ENCODE measurements around the gene PRPH2.

The PRPH2 gene, protein sequence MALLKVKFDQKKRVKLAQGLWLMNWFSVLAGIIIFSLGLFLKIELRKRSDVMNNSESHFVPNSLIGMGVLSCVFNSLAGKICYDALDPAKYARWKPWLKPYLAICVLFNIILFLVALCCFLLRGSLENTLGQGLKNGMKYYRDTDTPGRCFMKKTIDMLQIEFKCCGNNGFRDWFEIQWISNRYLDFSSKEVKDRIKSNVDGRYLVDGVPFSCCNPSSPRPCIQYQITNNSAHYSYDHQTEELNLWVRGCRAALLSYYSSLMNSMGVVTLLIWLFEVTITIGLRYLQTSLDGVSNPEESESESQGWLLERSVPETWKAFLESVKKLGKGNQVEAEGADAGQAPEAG

GRCh38 chr6:42722497-42722896, at the start of gene PRPH2:
Gene PRPH2 (minus strand): TSS chr6:42722597. CDS start chr6:42722334, 263 bp downstream.
- no peak for DNase-seq

DNA sequence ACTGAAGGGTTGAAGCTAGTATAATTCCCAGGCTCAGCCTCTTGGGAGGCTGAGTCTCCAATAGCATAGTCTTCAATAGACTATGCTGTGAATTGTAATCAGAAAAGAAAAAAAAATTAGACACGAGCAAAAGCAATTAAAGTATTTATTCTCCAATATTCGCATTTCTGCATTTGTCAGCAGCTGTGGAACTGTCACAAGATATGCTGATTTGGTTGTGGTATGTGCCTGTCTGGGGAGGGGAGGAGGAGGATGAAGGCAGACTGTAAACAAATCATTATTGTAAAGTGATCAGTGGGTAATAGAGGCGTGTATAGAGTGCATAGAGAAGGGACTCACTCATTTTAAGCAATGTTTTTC, 49.3 kb upstream of the PRPH2 start:
- DNase-seq: no peak

DNA sequence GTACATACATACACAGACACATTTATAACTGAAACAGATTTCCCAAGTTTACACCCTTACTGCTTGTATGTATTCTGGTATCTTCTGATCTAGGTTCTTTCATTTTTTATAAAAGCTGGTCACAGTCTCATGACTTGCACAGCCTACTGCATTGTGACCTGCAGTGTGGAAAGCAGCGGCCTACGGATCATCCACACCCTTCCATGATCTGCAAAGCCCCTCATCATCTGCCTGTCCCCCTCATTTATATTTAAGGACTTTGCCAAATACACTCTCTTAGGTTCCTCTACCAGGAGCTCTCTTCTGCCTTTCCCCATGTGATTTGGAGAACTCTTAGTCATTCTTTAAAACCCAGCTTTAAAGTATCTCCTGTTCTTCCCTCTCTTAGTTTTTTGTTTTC, 47.4 kb upstream of the PRPH2 start:
- no peak for DNase-seq

- no peak for DNase-seq
These were observed 46.7 kb upstream of the PRPH2 start for GRCh38 chr6:42769051-42769450.

DNA sequence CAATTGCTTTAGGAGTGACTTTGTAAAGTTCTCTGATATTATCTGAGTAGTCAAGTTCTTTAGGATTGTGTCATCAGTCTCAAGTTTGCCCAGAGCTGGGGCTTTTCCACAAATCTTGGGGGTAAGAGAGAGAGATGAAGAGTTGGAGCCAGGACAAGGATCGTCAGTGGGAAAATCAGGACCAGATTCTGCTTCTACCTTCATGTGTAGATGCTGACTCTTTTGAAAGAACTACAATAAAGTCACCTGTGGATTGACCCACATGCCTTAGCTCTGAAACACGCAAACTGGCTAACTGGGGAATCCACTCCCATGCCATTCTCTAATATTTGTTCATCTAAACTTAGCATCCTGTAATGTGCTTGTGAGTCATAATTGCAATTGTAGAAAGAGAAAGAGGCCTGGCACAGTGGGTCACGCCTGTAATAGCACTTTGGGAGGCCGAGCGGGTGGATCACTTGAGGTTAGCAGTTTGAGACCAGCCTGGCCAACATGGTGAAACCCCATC, 43.8 kb upstream of the PRPH2 start:
- no peak for DNase-seq

- DNase-seq: peak; percentile 54
These were observed 42.7 kb upstream of the PRPH2 start for GRCh38 chr6:42764911-42765648.

GRCh38 chr6:42762950-42763349, 40.6 kb upstream of the PRPH2 start:
- DNase-seq: no peak

GRCh38 chr6:42762426-42762859, 40.0 kb upstream of the PRPH2 start:
- no peak for DNase-seq

DNA sequence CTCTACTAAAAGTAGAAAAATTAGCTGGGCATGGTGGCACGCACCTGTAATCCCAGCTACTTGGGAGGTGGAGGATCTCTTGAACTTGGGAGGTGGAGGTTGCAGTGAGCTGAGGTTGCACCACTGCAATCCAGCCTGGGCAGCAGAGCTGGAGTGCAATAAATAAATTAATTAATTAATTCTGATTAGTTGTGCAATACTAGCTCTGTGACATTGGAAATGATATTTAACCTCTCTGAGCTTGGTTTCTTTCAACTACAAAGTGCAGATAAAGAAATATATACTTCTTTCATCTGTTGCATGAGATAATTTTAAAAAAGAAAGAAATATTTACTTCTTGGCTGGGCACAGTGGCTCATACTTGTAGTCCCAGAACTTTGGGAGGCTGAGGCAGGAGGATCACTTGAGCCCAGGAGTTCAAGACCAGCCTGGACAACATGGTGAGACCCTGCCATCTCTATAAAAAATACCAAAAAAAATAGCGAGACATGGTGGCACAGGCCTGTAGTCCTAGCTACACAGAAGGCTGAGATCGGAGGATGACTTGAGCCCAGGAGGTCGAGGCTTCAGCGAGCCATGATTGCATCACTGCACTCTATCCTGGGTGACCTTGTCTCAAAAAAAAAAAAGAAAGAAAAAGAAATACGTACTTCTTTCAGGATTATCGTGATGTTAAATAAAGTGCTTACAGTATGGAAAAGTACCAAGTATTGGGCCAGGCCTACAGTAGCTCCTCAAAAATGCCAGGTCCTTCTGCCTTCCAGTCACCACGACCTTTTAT, 39.1 kb upstream of the PRPH2 start:
- DNase-seq: no peak

DNA sequence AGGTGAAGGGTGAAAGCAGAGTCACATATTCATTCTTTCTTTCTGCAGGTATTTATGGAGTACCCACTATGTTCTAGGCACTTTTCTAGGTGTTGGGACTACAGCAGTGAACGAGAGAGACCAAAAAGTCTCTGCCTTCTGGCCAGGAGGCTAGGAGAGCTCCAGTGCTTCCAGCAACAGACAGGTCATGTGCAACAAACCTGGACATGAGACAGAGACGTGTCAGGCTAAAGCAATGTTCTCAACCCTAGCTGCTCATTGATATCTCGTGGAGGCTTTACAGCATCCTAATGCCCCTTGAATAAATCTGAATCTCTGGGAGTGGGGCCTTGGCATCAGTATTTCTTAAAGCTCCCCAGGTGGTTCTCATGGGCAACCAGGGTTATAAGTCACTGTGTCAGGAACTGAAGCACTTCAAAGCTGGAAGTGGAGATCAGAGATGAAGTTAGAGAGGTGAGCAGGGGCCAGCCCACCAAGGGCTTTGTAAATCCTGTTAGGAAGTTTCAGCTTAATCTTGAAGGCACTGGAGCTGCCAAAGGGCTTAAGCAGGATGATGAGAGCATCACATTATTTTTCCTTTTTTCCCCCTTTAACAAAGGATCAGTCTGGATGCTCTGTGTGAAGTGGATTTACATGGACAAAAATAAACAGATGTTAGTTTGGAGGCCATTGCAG, 36.5 kb upstream of the PRPH2 start:
- no peak for DNase-seq

DNA sequence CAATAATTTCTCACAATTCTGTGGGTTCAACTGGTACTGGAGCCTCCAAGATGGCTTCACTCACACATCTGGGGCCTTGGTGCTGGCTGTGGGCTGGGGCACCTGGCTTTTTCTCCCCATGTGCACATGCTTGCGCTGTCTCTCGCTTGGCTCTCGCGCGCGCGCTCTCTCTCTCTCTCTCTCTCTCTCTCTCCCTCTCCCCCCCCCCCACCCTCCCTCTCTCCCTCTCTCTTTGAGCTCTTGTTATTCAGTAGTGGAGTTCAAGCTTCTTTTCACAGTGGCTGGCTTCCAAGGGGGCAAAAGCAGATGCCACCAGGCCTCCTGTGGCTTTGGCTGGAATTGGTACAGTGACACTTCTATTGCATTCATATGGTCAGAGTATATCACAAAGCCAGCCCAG, 34.3 kb upstream of the PRPH2 start:
- no peak for DNase-seq

DNA sequence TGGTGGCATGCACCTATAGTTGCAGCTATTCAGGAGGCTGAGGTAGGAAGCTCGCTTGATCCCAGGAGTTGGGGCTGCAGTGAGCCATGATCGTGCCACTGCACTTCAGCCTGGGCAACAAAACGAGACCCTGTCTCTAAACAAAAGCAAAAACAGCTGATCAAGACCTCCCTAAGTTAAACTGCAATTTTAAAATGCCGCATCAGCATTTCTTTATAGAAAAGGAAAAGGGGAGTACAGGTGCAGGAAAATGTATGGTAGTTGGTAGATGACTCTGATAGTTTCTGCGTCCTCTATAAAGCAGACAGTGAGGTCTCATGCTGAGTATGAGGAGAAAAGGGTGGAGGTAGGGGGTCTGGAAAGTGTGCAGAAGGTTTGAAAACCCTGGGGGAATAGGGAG, 32.4 kb upstream of the PRPH2 start:
- DNase-seq: no peak

GRCh38 chr6:42751055-42751454, 28.7 kb upstream of the PRPH2 start:
- DNase-seq: no peak

DNA sequence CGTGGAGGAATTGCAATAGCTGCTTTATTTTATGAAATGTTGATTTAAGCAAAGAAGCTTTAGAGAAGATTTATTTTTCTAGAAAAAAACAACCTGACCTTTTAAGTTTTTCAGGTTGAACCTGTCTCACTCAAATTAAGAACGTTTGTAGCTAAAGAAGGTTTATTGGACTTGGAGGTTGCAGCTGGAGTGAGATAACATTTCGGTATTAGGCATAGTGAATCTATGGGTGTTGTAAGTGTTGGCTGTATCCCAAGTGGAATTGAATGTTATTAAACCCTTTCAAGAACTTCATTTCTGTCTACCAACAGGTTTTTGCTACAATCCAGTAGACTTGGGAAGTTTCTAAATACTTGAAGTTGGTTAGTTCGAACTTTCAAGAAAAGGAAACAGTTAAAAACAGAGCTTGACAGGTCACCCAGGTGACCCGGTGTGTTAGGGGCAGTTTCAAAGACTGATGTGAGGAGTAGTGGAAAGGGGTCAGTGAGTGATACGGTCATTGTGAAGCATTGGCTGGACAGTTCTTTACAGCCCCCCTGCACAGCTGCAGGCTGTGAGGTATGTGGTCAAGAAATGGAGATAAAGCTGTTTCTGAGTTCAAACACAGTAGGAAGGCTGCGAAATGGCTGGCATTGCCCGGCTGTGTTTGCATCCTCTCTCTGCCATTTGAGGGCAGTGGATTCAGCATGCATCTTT, 26.0 kb upstream of the PRPH2 start:
- no peak for DNase-seq

- peak; percentile 81 for DNase-seq
These were observed 24.3 kb upstream of the PRPH2 start for GRCh38 chr6:42746463-42747391.

GRCh38 chr6:42745640-42746462, 23.5 kb upstream of the PRPH2 start, which contains the start of gene TBCC:
Gene TBCC (minus strand): TSS chr6:42746103. CDS start chr6:42746073, 30 bp downstream.
- DNase-seq: peak; percentile 99

GRCh38 chr6:42745083-42745639, 22.8 kb upstream of the PRPH2 start:
- DNase-seq: no peak

- DNase-seq: no peak
These were observed 22.0 kb upstream of the PRPH2 start for GRCh38 chr6:42744351-42744893.

All from DMS79 (cell line).